CD4-positive, alpha-beta T cell treated with Interleukin-2 at 100 ng/mL for 4 hours (primary cell): Measurements from ENCODE around the gene IPO4.
"Not testable (repeated sequence)": the region's sequence is repeated elsewhere in the genome, so short reads cannot be mapped to it uniquely, and the experiment has no call there.

Experiments used
- DNase-seq: peaks from one replicate; pipeline ENCODE4 v3.0.0-alpha.2; 2020; ENCODE audit warnings: low spot score

IPO4 gene

DNA sequence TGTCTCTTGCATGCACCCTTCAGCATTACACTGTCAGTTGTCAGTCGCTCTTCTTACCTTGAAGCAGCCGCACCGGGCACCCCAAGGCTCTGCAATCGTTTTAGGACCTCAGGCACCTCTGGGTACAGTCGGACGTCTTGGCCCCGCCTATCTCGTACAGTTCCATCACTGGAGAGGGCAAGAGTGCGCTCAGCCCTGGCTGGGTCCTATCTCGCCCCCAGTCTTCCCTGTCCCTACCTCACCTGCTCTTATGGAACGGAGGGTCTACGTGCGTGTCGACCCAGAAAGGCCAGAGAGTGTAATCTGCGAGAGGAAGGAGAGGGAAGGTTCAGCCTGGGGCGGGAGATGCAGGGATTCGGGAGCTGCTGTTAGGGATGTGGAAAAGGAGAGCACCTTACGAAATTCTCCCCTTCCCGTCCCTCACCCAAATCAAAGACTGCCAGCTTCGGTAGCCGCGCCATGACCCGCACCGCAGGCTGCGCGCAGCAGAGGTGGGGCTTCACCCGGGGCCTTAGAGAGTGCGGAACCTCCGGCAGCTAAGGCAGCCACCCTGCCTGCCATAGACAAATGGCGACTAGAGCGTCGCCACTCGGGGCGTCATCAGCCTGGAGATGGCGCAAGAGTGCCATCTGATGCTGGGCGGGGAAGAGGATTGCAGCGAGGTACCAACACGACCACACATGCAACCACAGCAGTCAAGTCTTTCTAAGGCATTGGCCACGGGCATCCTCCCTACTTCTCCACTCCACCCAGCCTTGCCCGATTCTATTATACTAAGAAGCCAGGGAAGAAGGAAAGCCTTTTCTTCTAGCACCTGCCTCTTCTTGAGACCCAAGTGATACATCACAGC, 27.1 kb upstream of the IPO4 start, which contains the start of gene MDP1:
Gene MDP1 (minus strand): TSS at position 572 of the 850 bp plus-strand sequence. CDS start 111 bp downstream, at position 461.
- DNase-seq = peak; percentile 89

DNA sequence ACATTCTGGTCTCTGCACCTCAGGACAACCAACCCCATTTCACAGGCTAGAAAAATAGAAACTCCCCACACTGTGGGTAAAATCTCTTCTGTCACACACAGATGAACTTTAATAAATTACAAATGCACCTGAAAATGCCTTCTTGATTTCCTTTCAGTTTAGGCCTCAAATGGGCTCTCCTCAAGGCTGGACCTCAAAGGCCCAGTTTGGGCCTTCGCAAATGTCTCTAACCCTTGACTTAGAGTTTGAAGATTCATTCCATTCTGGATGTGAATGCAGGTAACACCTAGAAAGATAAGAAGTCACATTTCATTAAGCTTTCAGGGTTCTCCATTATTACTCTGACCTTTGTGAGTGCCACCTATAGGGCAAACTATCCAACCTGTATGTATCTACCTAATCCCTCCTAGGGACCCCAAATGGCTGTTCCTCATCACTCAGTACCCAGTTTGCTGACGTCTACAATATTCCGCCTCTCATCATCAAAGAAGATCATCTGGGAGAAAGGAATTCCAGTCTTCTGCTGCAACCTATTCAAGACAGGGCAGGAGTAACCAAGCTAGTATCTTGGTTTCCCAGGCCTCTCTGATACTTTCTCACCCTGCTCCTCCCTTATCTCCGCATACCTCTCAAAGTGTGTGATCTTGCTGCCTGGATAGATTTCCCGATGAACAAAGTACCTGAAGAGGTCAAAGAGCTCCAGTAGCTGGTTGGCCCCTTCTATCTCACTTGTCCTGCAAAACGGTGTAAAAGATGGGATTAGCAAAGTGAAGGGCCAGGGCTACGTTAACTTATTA, 25.4 kb upstream of the IPO4 start:
- no peak for DNase-seq

DNA sequence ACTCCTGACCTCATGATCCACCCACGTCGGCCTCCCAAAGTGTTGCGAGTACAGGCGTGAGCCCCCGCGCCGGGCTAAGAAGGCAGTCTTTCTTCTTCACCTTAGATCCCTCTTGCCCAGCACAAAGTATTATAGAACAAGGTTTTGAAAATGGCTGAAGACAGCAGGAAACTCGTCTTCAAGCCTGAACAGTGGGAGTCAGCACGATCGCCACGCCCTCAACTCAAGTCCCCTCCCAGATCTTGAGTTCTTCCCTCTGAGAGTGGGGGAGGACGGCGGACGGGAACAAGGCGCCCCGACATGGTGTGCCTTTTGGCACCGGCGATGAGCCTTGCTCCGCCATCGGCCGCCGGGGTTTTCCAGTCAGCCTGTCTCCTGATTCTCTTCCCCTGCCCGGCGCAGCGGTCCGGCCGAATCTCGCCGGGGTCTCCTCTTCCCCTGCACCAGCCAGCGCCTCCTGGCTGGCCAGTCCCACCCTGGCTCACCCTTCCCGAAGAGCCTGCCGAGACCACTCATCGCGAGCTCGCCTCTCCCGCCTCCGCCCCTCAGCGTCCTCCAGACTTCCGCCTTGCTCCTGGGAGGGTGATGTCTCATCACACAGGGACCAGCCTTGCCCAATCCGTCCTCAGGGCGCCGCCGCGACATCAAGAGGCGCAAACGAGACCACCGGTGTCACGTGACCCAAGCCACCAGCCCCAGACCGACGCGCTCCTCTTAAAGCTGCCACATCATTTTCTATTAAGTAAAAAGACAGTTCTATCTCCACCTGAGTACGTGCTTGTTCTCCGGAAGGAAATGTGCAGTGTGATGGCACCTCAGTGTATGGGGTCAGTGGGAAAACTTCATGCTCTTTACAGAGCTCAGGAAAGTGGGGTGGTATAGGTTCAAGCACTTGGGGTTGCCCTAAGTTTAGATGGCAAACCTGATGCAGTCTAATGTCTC, 24.6 kb upstream of the IPO4 start, which contains the start of gene CHMP4A:
Gene CHMP4A (minus strand): TSS at position 565 of the 942 bp plus-strand sequence. CDS start 49 bp downstream, at position 516.
- DNase-seq = peak; percentile 97

GRCh38 chr14:24211311-24211710, 22.7 kb upstream of the IPO4 start:
- DNase-seq = no peak

DNA sequence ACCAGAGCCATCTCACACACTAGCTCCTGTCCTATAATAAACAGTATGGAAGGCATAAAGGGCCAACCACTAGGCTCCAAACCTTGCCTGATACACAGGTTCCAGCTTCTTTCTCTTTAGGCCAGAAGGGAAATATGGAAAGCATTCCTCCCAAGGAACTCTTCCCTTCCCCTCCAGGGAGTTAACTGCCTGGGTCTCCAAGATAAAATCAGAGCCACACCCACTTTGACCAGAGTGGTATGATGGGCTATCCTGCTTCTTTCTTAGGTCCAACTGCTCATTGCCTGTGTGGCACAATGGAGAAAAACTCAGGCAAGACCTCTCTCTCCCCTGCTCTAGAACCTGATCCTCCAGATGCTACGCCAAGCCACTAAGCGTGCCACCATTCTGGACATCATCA, 19.0 kb upstream of the IPO4 start:
- no peak for DNase-seq

DNA sequence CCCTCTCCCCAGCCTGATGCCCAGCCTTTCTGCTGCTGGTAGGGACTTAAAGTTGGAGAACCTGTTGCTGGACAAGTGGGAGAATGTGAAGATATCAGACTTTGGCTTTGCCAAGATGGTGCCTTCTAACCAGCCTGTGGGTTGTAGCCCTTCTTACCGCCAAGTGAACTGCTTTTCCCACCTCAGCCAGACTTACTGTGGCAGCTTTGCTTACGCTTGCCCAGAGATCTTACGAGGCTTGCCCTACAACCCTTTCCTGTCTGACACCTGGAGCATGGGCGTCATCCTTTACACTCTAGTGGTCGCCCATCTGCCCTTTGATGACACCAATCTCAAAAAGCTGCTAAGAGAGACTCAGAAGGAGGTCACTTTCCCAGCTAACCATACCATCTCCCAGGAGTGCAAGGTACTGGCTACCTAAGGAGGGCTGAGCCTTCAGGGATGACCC, 18.5 kb upstream of the IPO4 start:
- peak; percentile 15 for DNase-seq

- DNase-seq = no peak
These were observed 17.9 kb upstream of the IPO4 start for GRCh38 chr14:24206260-24207103.

- DNase-seq = no peak
These were observed 15.8 kb upstream of the IPO4 start for GRCh38 chr14:24204163-24205146.

DNA sequence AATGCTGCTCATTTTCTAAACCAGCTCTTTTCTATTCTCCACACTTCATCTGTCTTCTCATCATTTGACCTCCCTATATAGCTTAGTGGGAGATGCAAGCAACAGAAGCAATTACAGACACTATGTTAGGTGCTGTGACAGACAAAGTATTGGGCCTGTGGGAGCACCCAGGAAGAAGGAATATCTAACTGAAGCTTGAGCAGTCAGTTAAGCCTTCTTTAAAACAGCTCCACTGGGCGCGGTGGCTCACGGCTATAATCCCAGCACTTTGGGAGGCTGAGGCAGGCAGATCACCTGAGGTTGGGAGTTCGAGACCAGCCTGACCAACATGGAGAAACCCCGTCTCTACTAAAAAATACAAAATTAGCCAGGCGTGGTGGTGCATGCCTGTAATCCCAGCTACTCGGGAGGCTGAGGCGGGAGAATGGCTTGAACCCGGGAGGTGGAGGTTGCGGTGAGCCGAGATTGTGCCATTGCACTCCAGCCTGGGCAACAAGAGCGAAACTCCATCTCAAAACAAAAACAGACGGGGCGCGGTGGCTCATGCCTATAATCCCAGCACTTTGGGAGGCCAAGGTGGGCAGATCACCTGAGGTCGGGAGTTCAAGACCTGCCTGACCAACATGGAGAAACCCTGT, 14.8 kb upstream of the IPO4 start:
- DNase-seq = not testable (repeated sequence)

GRCh38 chr14:24202538-24202937, 13.9 kb upstream of the IPO4 start:
- DNase-seq = not testable (repeated sequence)

GRCh38 chr14:24198814-24199524, 10.4 kb upstream of the IPO4 start:
- no peak for DNase-seq

DNA sequence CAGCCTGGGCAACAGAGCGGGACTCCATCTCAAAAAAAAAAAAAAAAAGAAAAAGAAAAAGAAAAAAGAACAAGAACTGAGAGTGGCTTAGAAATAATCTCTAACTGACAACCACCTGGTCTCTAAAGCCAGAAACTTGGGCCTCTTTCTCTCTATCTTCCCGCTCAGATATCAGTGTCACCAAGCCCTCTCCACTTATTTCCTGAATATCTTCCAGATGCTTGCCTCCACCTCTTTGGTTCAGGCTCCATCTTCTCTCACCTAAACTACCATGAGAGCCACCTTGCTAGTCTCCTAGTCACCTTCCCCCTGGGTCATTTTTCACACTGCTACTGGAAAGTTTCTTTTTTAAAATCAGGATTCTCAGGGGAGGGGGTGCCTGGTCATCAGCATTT, 8.4 kb upstream of the IPO4 start:
- DNase-seq = no peak

- no peak for DNase-seq
These were observed 7.7 kb upstream of the IPO4 start for GRCh38 chr14:24196071-24197055.

GRCh38 chr14:24195186-24196070, 6.8 kb upstream of the IPO4 start, which contains the start of gene TM9SF1:
TM9SF1 (minus strand) TSS chr14:24195441; CDS start chr14:24195019, 422 bp downstream.
- peak; percentile 89 for DNase-seq

GRCh38 chr14:24194873-24195185, 6.2 kb upstream of the IPO4 start:
- DNase-seq = no peak
